GM18951 (cell line): Measurements from ENCODE around the gene DOCK4.

Experiments
- POLR2A ChIP-seq: IDR thresholded peaks from 4 replicates; pipeline ENCODE4 v1.6.1; 2011; ENCODE audit warnings: mild to moderate bottlenecking; ENCODE audit not compliant: insufficient read length, insufficient read depth; ENCODE audit errors: extremely low read depth
- in situ Hi-C: fragments of 300-500 bp; cut with MboI; formaldehyde crosslinking; loops from one replicate; pipeline ENCODE4 v1.12.0; 2022; ENCODE audit warnings: low sequenced_read_pairs, mixed read lengths, inconsistent platforms; ENCODE audit not compliant: unreplicated experiment

The DOCK4 gene

GRCh38 chr7:112173568-112173905 lies 32.7 kb downstream of the DOCK4 start:
- no peak for TF ChIP-seq POLR2A
- in situ Hi-C loops = no loop called here

- in situ Hi-C loops = no loop called here
- no peak for TF ChIP-seq POLR2A
These were observed 33.2 kb downstream of the DOCK4 start for GRCh38 chr7:112172870-112173567.

GRCh38 chr7:112171673-112172072 lies 34.5 kb downstream of the DOCK4 start:
- in situ Hi-C loops = no loop called here
- no peak for TF ChIP-seq POLR2A

GRCh38 chr7:112168915-112169314 lies 37.3 kb downstream of the DOCK4 start:
- TF ChIP-seq POLR2A = no peak
- in situ Hi-C loops = no loop called here

GRCh38 chr7:112167147-112167546 lies 39.1 kb downstream of the DOCK4 start:
- TF ChIP-seq POLR2A = no peak
- in situ Hi-C loops = no loop called here

GRCh38 chr7:112162784-112163506 lies 43.3 kb downstream of the DOCK4 start:
- in situ Hi-C loops = no loop called here
- no peak for TF ChIP-seq POLR2A

GRCh38 chr7:112162142-112162766 lies 43.9 kb downstream of the DOCK4 start:
- no peak for TF ChIP-seq POLR2A
- in situ Hi-C loops = no loop called here

GRCh38 chr7:112161253-112162141 lies 44.7 kb downstream of the DOCK4 start:
- no peak for TF ChIP-seq POLR2A
- in situ Hi-C loops = no loop called here

- TF ChIP-seq POLR2A = no peak
- in situ Hi-C loops = no loop called here
These were observed 45.4 kb downstream of the DOCK4 start for GRCh38 chr7:112160771-112161150.

- in situ Hi-C loops = no loop called here
- no peak for TF ChIP-seq POLR2A
These were observed 45.9 kb downstream of the DOCK4 start for GRCh38 chr7:112160130-112160770.

GRCh38 chr7:112159351-112159750 lies 46.8 kb downstream of the DOCK4 start:
- no peak for TF ChIP-seq POLR2A
- in situ Hi-C loops = no loop called here

GRCh38 chr7:112157072-112157471 lies 49.1 kb downstream of the DOCK4 start:
- no peak for TF ChIP-seq POLR2A
- in situ Hi-C loops = no loop called here

GRCh38 chr7:112156412-112156811 lies 49.8 kb downstream of the DOCK4 start:
- TF ChIP-seq POLR2A = no peak
- in situ Hi-C loops = no loop called here
